Ecto neural progenitor cell (in vitro differentiated cells): ENCODE measurements around the gene SPO11.

Experiments
- DNase-seq: peaks from one replicate; pipeline ENCODE4 v3.0.0-alpha.2; 2018; ENCODE audit warnings: low spot score

The SPO11 gene

DNA sequence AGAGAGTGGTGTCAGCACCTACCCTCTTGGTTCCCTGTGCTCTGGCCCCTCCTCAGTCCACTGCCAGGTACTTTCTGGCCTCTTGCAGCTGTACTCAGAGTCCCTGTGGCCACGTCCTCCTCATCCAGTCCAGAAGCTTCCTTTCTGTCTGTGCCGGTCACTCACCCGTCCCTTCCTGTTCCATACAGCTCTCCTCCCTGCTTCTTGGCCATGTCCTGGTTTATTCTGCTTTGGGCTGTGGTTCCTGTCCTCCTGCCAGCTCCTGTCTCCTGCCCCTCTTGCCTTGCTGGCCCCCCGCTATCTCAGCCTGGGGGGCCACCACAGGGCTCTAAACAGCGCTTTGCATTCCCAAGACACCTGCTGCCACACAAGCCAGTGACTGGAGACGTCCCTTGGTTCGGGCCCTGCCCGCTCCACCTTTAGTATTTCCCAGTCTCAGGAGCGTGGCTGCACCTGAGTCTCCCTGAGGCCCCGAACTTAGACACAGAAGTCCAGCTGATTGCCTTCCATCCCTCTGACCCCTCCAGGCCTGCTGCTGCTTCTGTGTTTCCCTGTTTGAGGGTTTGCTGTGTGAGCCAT lies 46.1 kb downstream of the SPO11 start:
- no peak for DNase-seq

DNA sequence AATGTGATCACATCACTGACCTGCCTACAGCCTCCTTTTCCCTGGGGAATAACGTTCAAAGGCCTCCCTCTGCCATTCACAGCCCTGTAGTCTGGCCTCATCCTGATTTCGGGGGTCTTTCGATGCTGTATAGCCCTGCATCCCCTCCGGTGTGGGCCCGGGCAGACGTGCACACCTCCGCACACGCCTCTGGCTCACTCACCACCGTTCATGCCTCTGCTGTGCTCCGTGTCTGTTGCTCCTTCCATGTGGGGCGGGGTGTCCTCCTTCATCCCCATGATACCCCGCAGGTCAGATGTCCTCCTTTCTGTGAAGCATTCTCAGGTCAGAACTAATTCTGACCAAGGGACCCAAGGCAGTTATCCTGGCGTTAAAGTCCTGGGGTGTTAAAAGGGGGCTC lies 47.7 kb downstream of the SPO11 start:
- DNase-seq = no peak

DNA sequence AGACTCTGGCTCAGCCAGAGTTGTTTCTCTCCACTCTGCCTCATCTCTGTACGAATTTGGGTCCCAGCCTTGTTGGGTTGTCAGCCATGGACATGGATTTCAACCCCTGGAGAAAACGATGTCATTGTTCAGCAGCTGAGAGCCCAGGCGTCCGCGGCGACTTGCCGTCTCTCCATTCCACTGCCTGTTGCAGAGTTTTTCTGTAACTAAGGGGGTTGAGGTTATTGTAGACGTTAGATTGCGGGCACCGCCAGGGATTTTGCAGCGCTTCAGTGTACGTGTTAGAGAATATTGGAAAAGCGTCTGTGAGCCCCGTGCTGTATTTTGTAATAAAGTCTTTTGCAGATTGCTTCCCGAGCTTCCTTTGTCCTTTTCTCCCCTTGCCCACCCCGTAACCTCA lies 48.5 kb downstream of the SPO11 start:
- DNase-seq = no peak

DNA sequence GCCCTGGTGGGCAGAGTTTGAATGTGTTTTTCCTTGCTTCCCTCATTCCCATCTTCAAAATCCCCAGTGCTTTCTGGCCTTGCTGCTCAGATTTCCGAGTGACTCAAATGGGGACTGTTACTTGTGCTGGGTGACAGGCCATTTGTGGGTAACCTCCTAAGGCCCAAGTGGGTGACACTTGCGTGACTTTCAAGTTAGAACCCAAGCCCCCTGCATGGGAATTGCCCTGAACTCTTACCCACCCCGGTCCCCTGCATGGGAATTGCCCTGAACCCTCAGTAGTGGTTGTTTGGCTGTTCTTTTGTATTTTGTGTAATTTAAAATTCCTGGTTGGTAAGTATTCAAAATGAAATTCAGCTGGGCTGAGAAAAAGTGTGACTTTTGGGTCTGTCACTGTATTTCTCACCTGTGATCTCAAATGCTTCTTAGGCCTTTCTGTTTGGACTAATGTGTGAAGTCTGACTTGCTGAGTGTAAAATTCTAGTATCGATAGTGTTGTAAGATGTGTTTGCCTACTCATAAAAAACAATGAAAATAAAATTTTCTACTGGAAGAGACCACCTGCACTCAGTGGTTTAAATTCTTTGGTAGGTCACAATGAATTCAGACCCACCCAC lies 49.2 kb downstream of the SPO11 start:
- no peak for DNase-seq

DNA sequence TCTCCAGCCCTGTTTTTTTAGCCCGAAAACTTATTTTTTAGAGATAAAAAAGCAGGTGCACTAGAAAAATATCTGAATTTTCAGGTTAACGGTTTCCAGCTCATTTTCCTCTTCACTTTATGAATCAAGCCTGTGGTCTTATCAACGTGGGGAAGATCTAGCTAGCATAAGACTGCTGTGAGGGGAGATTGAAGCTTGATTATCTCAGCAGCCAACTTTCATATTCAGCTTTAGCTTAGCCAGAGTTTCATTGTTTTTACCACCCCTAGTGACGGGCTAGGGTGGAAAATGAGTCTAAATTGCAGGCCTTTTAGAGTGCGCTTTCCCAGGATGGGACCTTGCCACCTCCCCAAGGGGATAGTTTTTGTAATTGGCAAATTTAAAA lies 49.7 kb downstream of the SPO11 start:
- DNase-seq = no peak

DNA sequence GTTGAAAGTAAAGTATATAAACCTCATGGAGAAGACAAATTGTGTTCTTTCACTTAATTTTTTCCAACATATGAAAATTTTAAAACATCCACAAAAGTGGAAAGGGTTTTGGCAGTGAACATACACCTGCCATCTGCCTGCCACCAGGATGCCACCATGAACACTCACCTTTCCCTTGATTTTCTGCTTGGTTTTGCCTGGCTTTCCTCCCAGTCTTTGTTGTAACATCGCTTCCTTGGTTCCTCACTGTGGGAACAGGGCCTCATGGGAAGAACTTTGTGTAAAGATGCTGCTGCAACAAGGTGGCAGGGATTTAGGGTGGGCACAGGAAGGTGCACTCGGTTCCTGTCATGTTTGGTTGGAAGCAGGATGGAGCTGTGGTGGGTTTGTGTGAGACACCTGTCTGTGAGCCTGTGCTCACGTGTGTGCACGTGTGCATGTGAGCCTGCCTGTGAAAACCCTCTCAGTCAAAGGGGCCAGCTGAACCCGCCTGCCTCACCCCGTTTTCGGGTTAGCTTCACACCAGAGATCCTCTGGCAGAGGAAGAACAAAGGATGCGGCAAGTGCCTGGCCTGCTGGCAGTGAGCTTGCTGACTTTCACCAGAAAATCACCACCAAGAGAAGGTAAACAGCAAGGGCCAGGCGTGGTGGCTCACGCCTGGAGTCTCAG lies 50.6 kb downstream of the SPO11 start:
- DNase-seq = no peak

DNA sequence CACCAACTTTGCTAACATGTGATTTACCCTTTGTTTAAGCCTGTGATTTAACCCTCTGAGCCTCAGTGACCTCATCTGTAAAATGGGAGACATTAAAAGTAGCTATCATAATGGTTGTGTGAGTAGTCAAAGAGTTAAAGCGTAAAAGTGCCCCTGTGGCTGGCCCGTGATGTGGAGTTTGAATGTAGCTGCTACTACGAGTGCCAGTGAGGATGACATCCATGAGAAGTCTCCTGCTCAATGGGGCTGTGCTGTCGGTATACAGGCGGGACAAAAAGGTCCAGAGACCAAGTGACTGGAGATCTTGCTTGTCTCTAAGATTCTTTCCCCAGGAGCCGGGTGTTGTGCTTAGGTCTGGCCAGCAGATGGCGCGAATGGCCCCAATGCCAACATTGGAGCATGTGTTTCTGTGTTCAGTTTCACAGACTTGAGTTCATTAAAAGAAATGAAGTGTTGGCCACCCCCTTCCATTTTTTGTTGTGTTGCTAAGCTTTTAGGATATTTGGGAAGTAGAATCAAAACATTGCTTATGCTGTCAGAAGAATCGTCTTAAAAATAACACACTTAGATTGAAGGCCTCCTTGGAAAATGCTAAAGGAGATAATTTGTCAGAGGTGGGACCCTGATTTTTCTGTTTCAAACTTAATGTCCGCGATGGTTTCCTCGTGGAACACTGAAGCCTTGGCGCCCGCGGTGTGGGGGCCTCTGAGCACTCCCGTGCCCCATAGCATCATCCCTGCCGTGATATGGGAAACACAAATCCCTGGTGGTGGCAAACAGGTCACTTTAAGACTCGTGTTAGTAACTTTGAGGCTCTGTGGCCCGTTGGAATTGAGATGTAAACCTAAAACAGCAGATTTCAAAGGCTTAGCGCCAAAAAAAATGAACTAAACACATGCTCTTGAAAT lies 52.2 kb downstream of the SPO11 start:
- peak; percentile 82 for DNase-seq

DNA sequence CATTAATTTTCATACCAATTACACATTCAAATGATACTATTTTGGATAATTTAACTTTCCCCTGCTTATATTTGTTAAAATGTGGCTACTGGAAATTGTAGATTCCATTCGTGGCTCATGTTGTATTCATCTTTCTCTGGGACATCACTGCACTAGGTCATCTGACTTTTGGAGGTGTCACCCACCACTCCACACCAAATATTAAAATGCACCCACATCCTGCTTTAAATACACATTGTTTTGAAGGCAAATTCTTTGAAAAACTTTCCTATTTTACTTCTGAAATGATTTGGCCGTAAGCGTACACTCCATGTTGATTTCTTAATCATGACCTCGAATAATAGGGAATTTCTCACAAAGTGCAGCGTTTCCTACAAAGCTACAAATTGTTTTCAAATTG lies 52.9 kb downstream of the SPO11 start:
- DNase-seq = no peak

DNA sequence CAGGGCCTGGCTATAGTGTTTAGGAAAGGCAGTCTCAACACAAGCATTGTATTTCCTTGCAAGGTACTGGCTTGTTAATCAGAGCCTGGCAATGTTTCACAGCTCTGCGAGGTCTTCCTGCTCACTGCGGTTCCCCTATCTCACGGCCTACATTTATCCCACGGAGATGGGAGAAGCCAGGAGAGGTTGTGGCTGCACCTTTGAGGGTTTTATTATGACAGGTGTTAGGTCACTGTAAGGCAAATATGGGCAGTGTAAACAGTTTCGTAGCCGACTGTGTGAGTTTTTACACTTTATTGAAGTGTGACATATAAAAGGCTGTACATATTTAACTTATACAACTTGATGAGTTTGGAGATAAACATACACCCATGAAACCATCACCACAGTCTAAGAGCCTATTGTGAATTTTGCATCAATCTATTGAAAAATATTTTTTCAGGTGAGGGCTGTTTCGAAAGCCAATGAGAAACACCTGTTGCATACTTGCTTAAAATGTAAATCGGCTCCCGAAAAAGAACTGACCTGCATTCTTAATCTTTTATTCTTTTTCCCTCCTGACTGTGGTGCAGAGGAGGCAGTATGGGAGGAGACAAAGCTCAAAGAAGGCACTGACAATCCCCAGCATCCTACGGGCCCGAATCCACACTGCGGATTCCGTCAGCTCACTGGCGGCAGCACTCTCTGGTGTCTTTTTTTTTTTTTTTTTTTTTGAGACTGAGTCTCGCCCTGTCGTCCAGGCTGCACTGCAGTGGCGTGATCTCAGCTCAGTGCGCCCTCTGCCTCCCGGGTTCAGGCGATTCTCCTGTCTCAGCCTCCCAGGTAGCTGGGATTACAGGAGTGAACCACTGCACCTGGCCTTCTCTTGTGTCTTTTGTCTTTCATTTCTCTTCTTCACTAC lies 54.1 kb downstream of the SPO11 start:
- no peak for DNase-seq

DNA sequence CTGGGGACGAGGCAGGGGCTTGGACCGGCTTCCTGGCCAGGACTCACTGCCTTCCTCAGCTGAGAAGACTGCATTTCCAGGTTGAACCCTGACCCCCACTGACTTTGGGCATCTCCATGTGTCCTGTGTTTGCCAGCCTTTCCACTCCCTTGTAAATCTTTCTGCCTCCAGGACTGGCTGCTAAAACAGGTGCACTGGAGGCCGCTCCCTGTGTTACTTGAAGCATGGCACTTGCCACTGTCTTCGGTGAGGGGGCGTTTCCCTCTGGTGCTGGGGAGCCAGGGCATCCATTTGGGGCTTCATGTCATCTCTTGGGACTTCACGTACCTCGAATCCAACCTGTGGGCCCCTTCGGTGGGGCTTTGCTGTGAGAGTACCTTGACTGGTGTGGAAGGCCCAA lies 54.9 kb downstream of the SPO11 start:
- DNase-seq = no peak

DNA sequence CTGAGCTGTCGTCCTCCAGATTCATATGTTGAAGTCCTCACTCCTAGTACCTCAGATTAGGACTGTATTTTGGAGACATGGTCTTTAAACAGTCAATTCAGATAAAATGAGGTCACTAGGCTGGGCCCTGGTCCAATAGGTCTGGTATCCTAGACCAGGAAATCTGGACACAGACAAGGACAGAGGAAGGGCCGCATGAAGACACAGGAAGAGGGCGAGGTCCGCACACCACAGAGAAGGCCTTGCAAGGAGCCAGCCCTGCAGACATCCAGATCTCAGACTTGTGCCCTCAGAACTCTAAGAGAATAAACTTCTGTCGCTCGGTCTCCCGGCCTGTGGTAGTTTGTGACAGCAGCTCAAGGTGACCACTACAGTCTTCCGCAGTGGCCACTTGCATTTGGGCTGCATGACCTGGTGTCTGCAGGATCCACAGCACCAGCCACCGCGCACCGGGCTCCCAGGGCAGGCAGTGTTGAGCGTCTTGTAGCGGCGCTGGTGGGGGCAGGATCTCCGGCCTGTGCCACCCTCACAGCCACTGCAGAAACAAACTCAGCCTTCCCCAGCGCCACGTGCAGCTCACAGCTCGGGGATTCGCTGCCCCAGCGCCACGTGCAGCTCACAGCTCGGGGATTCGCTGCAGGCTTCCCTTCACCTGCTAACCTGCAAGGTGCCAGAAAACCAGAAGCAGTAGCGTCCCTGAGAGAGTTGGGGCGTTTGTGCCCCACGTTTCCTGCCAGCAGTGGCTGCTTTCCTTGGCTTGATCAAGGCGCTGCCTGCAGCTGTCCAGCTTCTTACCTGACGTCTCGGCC lies 55.6 kb downstream of the SPO11 start:
- DNase-seq = no peak

DNA sequence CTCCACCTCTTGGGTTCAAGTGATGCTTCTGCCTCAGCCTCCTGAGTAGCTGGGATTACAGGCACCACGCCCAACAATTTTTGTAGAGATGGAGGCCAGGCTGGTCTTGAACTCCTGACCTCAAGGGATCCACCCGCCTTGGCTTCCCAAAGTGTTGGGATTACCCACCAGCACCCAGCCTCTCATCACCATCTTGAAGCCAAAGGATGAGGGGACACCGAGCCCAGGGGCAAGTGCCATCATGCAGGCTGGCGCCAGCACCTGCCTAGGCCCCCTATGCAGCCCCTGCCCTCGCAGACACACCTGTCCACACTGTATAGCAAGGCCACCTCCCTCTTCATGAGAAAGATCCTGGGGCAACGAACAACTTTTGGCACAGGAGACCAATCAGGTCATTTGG lies 56.3 kb downstream of the SPO11 start:
- no peak for DNase-seq

DNA sequence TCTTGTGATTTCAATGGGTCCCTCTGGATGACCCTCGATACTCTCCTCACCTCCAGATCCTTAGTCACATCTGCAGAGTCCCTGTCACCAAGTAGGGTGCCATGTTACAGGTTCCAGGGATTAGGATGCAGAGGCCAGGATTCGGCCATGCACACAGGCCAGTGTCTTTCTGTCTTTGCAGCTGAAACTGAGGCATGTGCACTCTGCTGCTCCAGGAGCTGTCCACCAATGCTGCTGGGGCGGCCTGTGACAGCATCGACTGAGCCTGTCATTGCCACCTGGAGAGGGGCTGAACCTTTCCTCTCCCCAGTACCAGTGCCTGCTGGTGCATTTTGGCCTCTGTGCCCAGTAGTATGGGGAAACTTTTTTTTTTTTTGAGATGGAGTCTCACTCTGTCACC lies 57.2 kb downstream of the SPO11 start:
- DNase-seq = no peak

DNA sequence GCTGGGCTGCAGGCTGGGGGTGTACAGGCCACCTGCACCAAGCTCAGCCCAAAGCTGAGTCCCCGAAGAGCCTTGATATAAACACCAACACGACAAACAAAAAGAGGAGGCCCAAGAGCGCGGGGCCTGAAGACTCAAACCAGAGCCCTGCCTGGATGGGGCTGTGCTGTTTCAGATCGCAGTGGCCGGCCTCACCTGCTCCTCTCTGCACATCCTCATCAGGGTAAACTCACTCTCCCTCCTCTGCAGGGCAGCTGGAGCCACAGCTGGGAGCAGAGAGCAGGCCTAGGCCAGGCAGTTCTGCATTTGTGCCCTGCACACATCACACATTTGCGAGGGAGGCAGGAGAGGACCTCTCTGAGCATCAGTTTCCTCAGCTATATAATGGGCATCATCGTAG lies 57.9 kb downstream of the SPO11 start:
- no peak for DNase-seq

DNA sequence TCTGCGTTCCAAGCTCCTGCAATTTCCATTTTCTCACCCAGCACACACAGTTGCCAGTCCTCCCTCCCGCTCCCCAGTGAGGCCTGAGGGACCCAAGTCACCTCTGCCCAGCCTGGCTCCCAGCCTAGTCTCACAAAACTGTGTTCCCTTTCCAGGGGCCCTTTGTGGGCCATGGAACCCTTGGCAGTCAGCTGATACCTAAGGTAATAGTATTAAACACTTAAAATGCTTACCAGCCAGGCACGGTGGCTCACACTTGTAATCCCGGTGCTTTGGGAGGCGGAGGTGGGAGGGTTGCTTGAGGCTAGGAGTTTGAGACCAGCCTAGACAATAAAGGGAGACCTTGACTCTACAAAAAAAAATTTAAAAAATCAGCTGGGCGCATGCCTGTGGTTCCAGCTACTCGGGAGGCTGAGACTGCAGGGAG lies 58.4 kb downstream of the SPO11 start:
- DNase-seq = no peak

DNA sequence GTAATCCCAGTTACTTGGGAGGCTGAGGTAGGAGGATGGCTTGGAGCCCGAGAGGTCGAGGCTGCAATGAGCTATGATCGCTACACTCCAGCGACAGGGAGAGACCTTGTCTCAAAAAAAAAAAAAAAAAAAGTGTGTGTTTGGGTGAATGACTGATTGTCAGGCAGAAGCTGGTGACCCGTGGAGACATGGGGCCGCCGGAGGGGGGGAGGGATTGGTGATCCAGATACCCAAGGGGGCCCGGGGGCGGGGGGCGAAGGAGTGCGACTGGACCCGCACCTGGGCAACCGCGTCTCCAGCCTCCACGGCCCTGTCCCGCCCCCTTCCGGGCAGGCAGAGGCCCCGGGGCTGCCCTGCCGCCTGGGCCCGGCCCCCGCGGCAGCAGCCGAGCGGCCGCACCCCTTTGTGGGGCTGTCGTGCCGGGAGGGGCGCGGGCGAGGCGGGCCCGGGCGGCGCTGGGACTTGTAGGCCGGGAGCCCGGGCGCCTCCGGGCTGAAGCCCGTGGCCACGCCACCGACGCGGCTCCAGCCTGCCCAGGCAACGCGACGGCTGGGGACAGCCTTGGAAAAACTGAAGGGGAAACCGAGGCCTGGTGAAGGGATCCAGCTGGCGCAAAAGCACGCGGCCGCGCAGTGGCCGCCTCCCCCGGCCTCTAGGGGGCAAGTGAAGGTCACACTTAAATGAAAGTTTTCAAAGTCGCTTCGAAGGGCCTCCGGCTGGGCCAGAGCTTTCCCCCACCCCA lies 59.5 kb downstream of the SPO11 start:
- peak; percentile 79 for DNase-seq

DNA sequence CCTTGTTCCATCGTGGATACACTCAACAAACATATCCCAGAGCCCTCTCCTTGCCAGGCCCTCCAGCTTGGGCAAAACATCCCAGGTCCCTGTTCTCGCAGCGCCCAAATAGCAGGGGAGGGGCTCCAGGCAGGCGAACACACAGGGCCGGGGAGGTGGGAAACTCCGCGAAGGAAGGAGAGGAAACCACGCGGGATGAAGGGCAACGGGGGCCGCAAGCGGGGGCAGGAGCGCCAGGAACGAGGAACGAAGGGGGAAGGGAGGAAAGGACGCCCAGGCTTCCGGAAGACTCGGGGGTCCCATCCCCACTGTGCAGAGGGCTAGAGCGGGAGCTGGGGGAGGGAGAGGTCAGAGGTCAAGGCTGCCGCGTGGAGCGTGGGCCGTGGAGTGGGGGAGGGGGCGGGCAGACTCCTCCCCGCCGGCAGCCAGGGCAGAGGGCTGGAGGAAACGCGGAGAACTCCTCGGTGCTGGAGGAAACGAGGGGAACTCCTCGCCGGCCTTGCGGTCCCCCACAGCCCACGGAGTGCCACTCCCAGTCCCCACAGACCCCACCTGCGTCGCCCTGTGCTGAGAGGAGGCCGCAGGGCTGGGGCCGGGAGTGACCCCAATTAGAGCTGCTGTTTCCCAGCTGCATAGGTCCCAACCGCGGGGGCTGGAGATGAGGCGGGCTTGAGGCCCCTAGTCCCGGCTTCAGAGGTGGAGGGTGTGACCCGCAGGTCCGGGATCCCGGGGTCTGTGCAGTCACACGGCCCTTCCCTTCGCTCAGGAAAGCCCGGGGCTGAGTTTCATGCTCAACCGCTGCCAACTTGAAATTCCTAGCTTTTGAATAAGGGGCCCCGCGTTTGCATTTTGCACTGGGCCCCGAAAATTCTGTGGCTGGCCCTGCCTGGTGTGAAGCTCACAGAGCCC lies 60.3 kb downstream of the SPO11 start:
- peak; percentile 62 for DNase-seq

DNA sequence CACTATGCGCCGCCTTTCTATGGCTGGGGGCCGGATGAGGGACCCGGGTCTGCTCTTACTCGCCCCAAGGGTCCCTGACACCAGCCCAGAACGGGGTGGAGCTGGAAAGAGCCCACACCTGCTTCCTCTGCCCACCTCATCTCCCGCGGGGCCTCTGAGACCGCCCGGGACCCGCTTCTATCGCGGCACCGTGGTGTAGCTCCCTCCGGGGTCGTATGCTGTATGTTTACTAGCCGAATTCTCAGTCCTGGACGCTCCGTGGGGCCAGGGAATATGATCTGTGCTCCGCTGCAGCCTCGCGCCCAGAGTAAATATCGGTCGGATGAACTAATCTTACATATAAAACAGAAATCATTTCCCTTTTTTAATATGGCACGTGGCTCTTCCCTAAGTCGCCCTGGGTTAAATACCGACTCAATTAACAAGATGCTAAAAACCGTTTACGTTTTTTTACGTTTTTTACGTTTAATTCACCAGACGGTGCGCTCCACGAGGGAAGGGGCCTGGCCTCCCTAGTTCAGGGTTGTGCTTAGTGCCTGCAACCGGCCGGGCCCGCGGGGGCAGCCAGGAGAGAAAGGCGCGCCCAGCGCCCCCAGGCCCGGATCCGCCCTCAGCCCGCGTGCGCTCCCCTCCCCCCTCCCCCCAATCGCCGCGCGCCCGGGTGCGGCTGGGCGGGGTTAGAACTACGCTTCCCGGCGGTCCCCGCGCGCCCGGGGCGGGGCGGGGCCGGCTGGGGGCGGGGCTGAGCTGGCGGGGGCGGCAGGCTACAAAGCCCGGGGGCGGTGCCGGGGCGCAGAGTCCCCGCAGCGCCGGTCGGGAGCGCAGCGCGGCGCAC lies 61.2 kb downstream of the SPO11 start, which contains the start of gene RBM38:
TSS of gene RBM38 (plus strand) at position 793 of the 835 bp plus-strand sequence. CDS start 186 bp downstream, outside the sequence.
- DNase-seq = peak; percentile 91
